HepG2 (cell line): ENCODE data around the gene SLC7A10. TPM values are rescaled to one million over a fixed set of nuclear protein-coding genes. Genes with fewer than 3 reads are reported as not detected.

Source experiments
- ATAC-seq: fragments of 200-7000 bp; cut with Tn5 transposase; 3 replicates; pipeline ENCODE4 v1.9.1; 2020; ENCODE audit warnings: mild to moderate bottlenecking, moderate library complexity
- BruUV-seq: library from RNA; stranded (reverse); fragments of 400-500 nt; replicated peaks from 2 replicates; lab custom pipeline; 2021; lab: Mats Ljungman, UMichigan
- CTCF ChIA-PET: fragments of 300-600 bp; formaldehyde crosslinking; extraction: SDS; loops from one replicate; lab custom pipeline; 2021; ENCODE audit warnings: low total read pairs, inconsistent platforms, low intra/inter-chr PET ratio; lab: Yijun Ruan, JAX
- POLR2A ChIA-PET: fragments of 350-600 bp; sonication (Branson Sonifier 250); formaldehyde crosslinking; loops from one replicate; lab custom pipeline; 2020; ENCODE audit warnings: antibody characterized with exemption, inconsistent platforms; lab: Yijun Ruan, JAX
- DNase-seq: peaks from one replicate; pipeline ENCODE4 v3.0.0-alpha.2; 2015; ENCODE audit warnings: low spot score
- FAIRE-seq: peaks from 3 replicates; lab custom pipeline; 2011; peaks lifted over from hg19 to GRCh38; lab: Jason Lieb, UNC
- H2AFZ ChIP-seq: one replicate; pipeline ENCODE4 v1.6.1; 2011; ENCODE audit warnings: low read length, inconsistent platforms
- H3K27ac ChIP-seq: fragments of 300-600 bp; 3 replicates; pipeline ENCODE4 v1.8.0; 2011; ENCODE audit warnings: mixed run types, mild to moderate bottlenecking, mixed read lengths, low read length, inconsistent platforms; ENCODE audit not compliant: insufficient read depth; ENCODE audit errors: extremely low read length
- H3K27me3 ChIP-seq, 2 experiments: fragments of 200-600 bp in 1 of 2; 2 replicates in 1 of 2; 3 replicates in 1 of 2; pipeline versions ENCODE4 v1.6.0 to v1.8.0; 2011; ENCODE audit warnings: low read length in 2 of 2, mild to moderate bottlenecking in 2 of 2, moderate library complexity in 2 of 2, inconsistent platforms in 1 of 2; ENCODE audit not compliant: insufficient read depth in 2 of 2, control insufficient read depth in 1 of 2
- H3K36me3 ChIP-seq, 2 experiments: fragments of 200-600 bp in 1 of 2; replicated peaks in 1 of 2; 2 replicates in 1 of 2; 3 replicates in 1 of 2; pipeline versions ENCODE4 v1.5.1 to v1.8.0; 2011; ENCODE audit warnings: low read length in 2 of 2, inconsistent platforms in 1 of 2; ENCODE audit not compliant: insufficient read depth in 2 of 2, control insufficient read depth in 1 of 2
- H3K4me1 ChIP-seq: 2 replicates; pipeline ENCODE4 v1.5.1; 2012; ENCODE audit warnings: low read length, inconsistent platforms; ENCODE audit not compliant: insufficient read depth
- H3K4me2 ChIP-seq: 2 replicates; pipeline ENCODE4 v1.6.0; 2011; ENCODE audit warnings: low read depth, low read length, inconsistent platforms
- H3K4me3 ChIP-seq, 3 experiments: fragments of 200-600 bp in 1 of 3; sonication (generic), shearing (Covaris generic) in 1 of 3; replicated peaks in 1 of 3; 2 replicates each; pipeline ENCODE4 v1.5.1; 2011 to 2016; ENCODE audit warnings: low read length in 3 of 3, inconsistent platforms in 2 of 3, low read depth in 2 of 3, mild to moderate bottlenecking in 2 of 3, control low read depth in 1 of 3, mixed read lengths in 1 of 3; ENCODE audit not compliant: insufficient read depth in 1 of 3
- H3K79me2 ChIP-seq: one replicate; pipeline ENCODE4 v1.6.1; 2011; ENCODE audit warnings: low read length, inconsistent platforms; ENCODE audit not compliant: insufficient read depth
- H3K9ac ChIP-seq: 2 replicates; pipeline ENCODE4 v1.6.0; 2011; ENCODE audit warnings: mild to moderate bottlenecking, low read depth, low read length, inconsistent platforms; ENCODE audit not compliant: insufficient read depth
- H3K9me3 ChIP-seq: 2 replicates; pipeline ENCODE4 v1.5.1; 2012; ENCODE audit warnings: mild to moderate bottlenecking, low read length
- H4K20me1 ChIP-seq: 2 replicates; pipeline ENCODE4 v1.6.0; 2011; ENCODE audit warnings: inconsistent platforms, mild to moderate bottlenecking, low read length, moderate library complexity; ENCODE audit not compliant: insufficient read depth
- CHD4 ChIP-seq: fragments of 200-600 bp; sonication (generic); IDR thresholded peaks from 2 replicates; pipeline ENCODE4 v1.7.0; 2017; ENCODE audit warnings: mild to moderate bottlenecking, low read length, borderline replicate concordance
- LCORL ChIP-seq, 2 experiments: fragments of 450-650 bp in 1 of 2; sonication (generic) in 1 of 2; formaldehyde crosslinking in 1 of 2; IDR thresholded peaks; 2 replicates each; pipeline versions ENCODE4 v1.5.0 to v1.6.1; 2017 to 2020; ENCODE audit warnings: antibody characterized with exemption in 1 of 2, missing genetic modification reagents in 1 of 2
- PHF8 ChIP-seq: sonication (generic); formaldehyde crosslinking; IDR thresholded peaks from 2 replicates; pipeline ENCODE4 v1.5.0; 2020; ENCODE audit warnings: missing genetic modification reagents
- TFDP1 ChIP-seq: IDR thresholded peaks from 2 replicates; pipeline ENCODE4 v1.6.1; 2016; ENCODE audit warnings: missing compliant biosample characterization, missing genetic modification reagents, borderline replicate concordance
- ZFP36 ChIP-seq: fragments of 150-350 bp; IDR thresholded peaks from 2 replicates; pipeline ENCODE4 v1.6.1; 2018; ENCODE audit warnings: borderline replicate concordance, low read length, low read depth; ENCODE audit not compliant: partially characterized antibody
- ZFP62 ChIP-seq: sonication (generic); formaldehyde crosslinking; IDR thresholded peaks from 2 replicates; pipeline ENCODE4 v1.4.0; 2020; ENCODE audit warnings: missing genetic modification reagents
- ZMYM3 ChIP-seq: sonication (generic); formaldehyde crosslinking; IDR thresholded peaks from 2 replicates; pipeline ENCODE4 v1.5.1; 2020; ENCODE audit warnings: mild to moderate bottlenecking, missing genetic modification reagents
- ZNF547 ChIP-seq: sonication (generic); formaldehyde crosslinking; IDR thresholded peaks from 2 replicates; pipeline ENCODE4 v1.5.1; 2020; ENCODE audit warnings: mild to moderate bottlenecking, missing genetic modification reagents
- ZNF629 ChIP-seq: sonication (generic); formaldehyde crosslinking; conservative IDR thresholded peaks from 2 replicates; pipeline ENCODE4 v1.5.0; 2020; ENCODE audit warnings: missing genetic modification reagents
- ZNF777 ChIP-seq: sonication (generic); formaldehyde crosslinking; IDR thresholded peaks from 2 replicates; pipeline ENCODE4 v1.4.0; 2020; ENCODE audit warnings: missing genetic modification reagents
- ZNF780A ChIP-seq: sonication (generic); formaldehyde crosslinking; IDR thresholded peaks from 2 replicates; pipeline ENCODE4 v1.8.0; 2022; ENCODE audit warnings: mild to moderate bottlenecking, missing genetic modification reagents, moderate library complexity
- WGBS: methylation state at CpG from one replicate; pipeline ENCODE4 v1.1.6; 2017; ENCODE audit warnings: low lambda C conversion rate; 5-methylcytosine and 5-hydroxymethylcytosine counted together
- in situ Hi-C: cut with HindIII; loops from 2 replicates; pipeline ENCODE4 v1.10.0; 2017; ENCODE audit warnings: low pct_unique_long_range_greater_than_20kb; ENCODE audit not compliant: extremely low pct_ligation_motif_present
- intact Hi-C: fragments of 100-400 bp; cut with micrococcal nuclease; formaldehyde crosslinking; loops from one replicate; pipeline ENCODE4 v1.10.0; 2022; ENCODE audit not compliant: unreplicated experiment
- polyA plus RNA-seq, 8 experiments: library from polyadenylated mRNA; depleted of rRNA in 3 of 8; stranded (reverse) in 7 of 8; unstranded in 1 of 8; fragments of >200 nt; fragmentation: Illumina TruSeq in 4 of 8; extraction: Trizol in 4 of 8; gene quantifications; 2 replicates each; pipeline versions ENCODE4 v1.2.1 to v1.2.3, GENCODE V29; 2011 to 2016; ENCODE audit warnings: low read depth in 4 of 8, missing spikeins in 1 of 8, mixed read lengths in 1 of 8; ENCODE audit not compliant: insufficient read depth in 1 of 8
- total RNA-seq, 5 experiments: library from RNA; depleted of rRNA; stranded (reverse); fragments of >200 nt; fragmentation: Illumina TruSeq; extraction: Trizol; gene quantifications; 2 replicates each; pipeline ENCODE4 v1.2.3, GENCODE V29; 2016; ENCODE audit warnings: low read depth in 1 of 5

SLC7A10 gene
- total and polyA plus RNA-seq, 2 of the 13 experiments (the other 11 are each of a cell fraction or from before 2014, with no cell fraction given): 1.1 to 2.2 TPM

- TF ChIP-seq ZFP36: no peak
- TF ChIP-seq LCORL (IDR thresholded peaks at IDR 0.05): no peak
- TF ChIP-seq LCORL (CRISPR knock-in tag; IDR thresholded peaks at IDR 0.05): peak; percentile 70; the same call in 1 of the 2 replicates
- no peak for TF ChIP-seq PHF8 (CRISPR knock-in tag)
- 0 out of 2 replicates have a peak, but pooled peaks have one; percentile 16 for TF ChIP-seq TFDP1
Observed at GRCh38 chr19:33197591-33198000, 28.1 kb downstream of the SLC7A10 start (continued).

GRCh38 chr19:33196446-33197193, 29.0 kb downstream of the SLC7A10 start:
- peak overlapping the region; percentile 52 for H3K27ac ChIP-seq
- peak overlapping the region; percentile 83 for H3K4me2 ChIP-seq
- H2AFZ ChIP-seq: no peak overlapping the region
- no peak overlapping the region for H3K9ac ChIP-seq
- in situ Hi-C loops: no loop called here
- POLR2A ChIA-PET: interaction anchor here (2.4 kb wide), 1 partner anchor 20 kb away, joined by 9 read pairs; no protein-coding TSS in a partner anchor
- TF ChIP-seq CHD4 (0 out of 2 replicates have a peak, but pooled peaks have one; percentile 50), ZMYM3 (0 out of 2 replicates have a peak, but pooled peaks have one; percentile 9), ZNF629 (CRISPR knock-in tag) (peak; percentile 89), ZFP62 (CRISPR knock-in tag) (no peak), ZNF547 (CRISPR knock-in tag) (no peak), ZNF777 (CRISPR knock-in tag) (no peak), ZNF780A (CRISPR knock-in tag) (no peak)
- DNase-seq (no peak), FAIRE-seq (no peak), ATAC-seq (no peak)
- H3K27me3 ChIP-seq: peaks cover 1 to 6% of the 10 kb centered on the region in 2 experiments; a peak in 2 of 5 replicates
- CTCF ChIA-PET: no interaction called here
- BruUV-seq: no TSS peak
- intact Hi-C loops: no loop called here
- no peaks in the 10 kb centered on the region for H3K9me3 ChIP-seq
- H3K36me3 ChIP-seq: peaks cover 2 to 24% of the 10 kb centered on the region in 2 experiments; a peak in 3 of 5 replicates
- 91% methylated on average over 4 of the region's 10 CpGs for WGBS
- no peaks in the 10 kb centered on the region for H4K20me1 ChIP-seq
- no peak overlapping the region for H3K4me3 ChIP-seq
- peaks cover 51% of the 10 kb centered on the region for H3K4me1 ChIP-seq
- H3K79me2 ChIP-seq: peaks cover 15% of the 10 kb centered on the region
